Measurements from ENCODE around the gene S100B.
"Not testable (repeated sequence)": the region's sequence is repeated elsewhere in the genome, so short reads cannot be mapped to it uniquely, and the experiment has no call there.

S100B gene

GRCh38 chr21:46581780-46582307 lies 23.0 kb downstream of the S100B start:
- no peak for TF ChIP-seq YY1 (IDR thresholded peaks at IDR 0.05; ENCODE audit: insufficient read depth, insufficient read length)
- TF ChIP-seq SUZ12 (IDR thresholded peaks at IDR 0.05; ENCODE audit: extremely low read depth, insufficient read depth, insufficient read length): no peak
- TF ChIP-seq ZNF274 (IDR thresholded peaks at IDR 0.05; ENCODE audit: low read depth, low read length): no peak
- Histone ChIP-seq H3K4me1 (ENCODE audit: insufficient read depth, insufficient read length) (no peaks in the 10 kb centered on the region), H3K9me3 (ENCODE audit: insufficient read depth, low read length) (peaks cover 62% of the 10 kb centered on the region), H3K36me3 (ENCODE audit: insufficient read depth, insufficient read length, low read length) (peaks cover 12% of the 10 kb centered on the region), H3K27me3 (ENCODE audit: insufficient read depth, insufficient read length) (no peaks in the 10 kb centered on the region), H3K4me3 (ENCODE audit: insufficient read length, low read depth) (no peak overlapping the region), H3K9ac (ENCODE audit: insufficient read length, low read depth) (no peak overlapping the region)
- no peak for DNase-seq (ENCODE audit: low read depth, low spot score)

DNA sequence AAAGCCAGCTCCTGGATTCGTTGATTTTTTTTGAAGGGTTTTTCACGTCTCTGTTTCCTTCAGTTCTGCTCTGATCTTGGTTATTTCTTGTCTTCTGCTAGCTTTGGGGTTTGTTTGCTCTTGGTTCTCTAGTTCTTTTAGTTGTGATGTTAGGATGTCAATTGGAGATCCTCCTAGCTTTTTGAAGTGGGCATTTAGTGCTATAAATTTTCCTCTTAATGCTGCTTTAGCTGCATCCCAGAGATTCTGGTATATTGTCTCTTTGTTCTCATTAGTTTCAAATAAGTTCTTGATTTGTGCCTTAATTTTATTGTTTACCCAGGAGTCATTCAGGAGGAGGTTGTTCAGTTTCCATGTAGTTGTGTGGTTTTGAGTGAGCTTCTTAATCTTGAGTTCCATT lies 25.5 kb downstream of the S100B start:
- peaks cover 47% of the 10 kb centered on the region for H3K9me3 ChIP-seq (ENCODE audit: insufficient read depth, low read length)
- DNase-seq (ENCODE audit: low read depth, low spot score): not testable (repeated sequence)

DNA sequence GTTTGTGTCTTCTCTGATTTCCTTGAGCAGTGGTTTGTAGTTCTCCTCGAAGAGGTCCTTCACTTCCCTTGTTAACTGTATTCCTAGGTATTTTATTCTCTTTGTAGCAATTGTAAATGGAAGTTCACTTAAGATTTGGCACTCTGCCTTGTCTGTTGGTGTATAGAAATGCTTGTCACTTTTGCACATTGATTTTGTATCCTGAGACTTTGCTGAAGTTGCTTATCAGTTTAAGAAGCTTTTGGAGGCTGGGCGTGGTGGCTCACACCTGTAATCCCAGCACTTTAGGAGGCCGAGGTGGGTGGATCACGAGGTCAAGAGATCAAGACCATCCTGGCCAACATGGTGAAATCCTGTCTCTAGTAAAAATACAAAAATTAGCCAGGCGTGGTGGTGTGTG lies 27.1 kb downstream of the S100B start:
- not testable (repeated sequence) for H3K27me3 ChIP-seq (ENCODE audit: insufficient read depth, insufficient read length); DNase-seq (ENCODE audit: low read depth, low spot score); H3K4me3 ChIP-seq (ENCODE audit: insufficient read length, low read depth); H3K9ac ChIP-seq (ENCODE audit: insufficient read length, low read depth); H3K4me1 ChIP-seq (ENCODE audit: insufficient read depth, insufficient read length)
- Histone ChIP-seq H3K36me3 (ENCODE audit: insufficient read depth, insufficient read length, low read length) (peaks cover 14% of the 10 kb centered on the region), H3K9me3 (ENCODE audit: insufficient read depth, low read length) (peaks cover 36% of the 10 kb centered on the region)

More for the DNA sequence above, 25.5 kb downstream of the S100B start:
- not testable (repeated sequence) for H3K9ac ChIP-seq (ENCODE audit: insufficient read length, low read depth); H3K27me3 ChIP-seq (ENCODE audit: insufficient read depth, insufficient read length); H3K4me1 ChIP-seq (ENCODE audit: insufficient read depth, insufficient read length); H3K4me3 ChIP-seq (ENCODE audit: insufficient read length, low read depth)
- peaks cover 12% of the 10 kb centered on the region for H3K36me3 ChIP-seq (ENCODE audit: insufficient read depth, insufficient read length, low read length)

DNA sequence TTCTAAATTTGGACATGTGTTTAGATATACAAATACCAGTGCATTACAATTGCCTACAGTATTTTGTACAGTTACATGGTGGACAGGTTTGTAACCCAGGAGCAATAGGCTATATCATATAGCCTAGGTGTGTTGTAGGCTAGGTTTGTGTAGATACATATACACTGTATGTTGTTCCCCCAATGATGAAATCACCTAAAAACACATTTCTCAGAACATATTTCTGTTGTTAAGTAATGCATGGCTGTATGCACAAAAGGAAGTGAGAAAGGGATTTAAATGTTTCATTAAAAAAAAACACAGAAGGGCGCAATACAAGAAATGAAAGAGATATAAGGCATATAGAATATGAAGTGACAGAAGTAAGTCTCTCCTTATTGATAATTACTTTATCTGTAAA lies 32.0 kb downstream of the S100B start:
- Histone ChIP-seq H3K9ac (ENCODE audit: insufficient read length, low read depth) (no peak overlapping the region), H3K4me1 (ENCODE audit: insufficient read depth, insufficient read length) (no peaks in the 10 kb centered on the region), H3K9me3 (ENCODE audit: insufficient read depth, low read length) (peaks cover 5% of the 10 kb centered on the region), H3K27me3 (ENCODE audit: insufficient read depth, insufficient read length) (no peaks in the 10 kb centered on the region), H3K4me3 (ENCODE audit: insufficient read length, low read depth) (no peak overlapping the region), H3K36me3 (ENCODE audit: insufficient read depth, insufficient read length, low read length) (peaks cover 41% of the 10 kb centered on the region)
- TF ChIP-seq ZNF274 (IDR thresholded peaks at IDR 0.05; ENCODE audit: low read depth, low read length) (no peak), SUZ12 (IDR thresholded peaks at IDR 0.05; ENCODE audit: extremely low read depth, insufficient read depth, insufficient read length) (no peak), YY1 (IDR thresholded peaks at IDR 0.05; ENCODE audit: insufficient read depth, insufficient read length) (no peak)
- no peak for DNase-seq (ENCODE audit: low read depth, low spot score)

DNA sequence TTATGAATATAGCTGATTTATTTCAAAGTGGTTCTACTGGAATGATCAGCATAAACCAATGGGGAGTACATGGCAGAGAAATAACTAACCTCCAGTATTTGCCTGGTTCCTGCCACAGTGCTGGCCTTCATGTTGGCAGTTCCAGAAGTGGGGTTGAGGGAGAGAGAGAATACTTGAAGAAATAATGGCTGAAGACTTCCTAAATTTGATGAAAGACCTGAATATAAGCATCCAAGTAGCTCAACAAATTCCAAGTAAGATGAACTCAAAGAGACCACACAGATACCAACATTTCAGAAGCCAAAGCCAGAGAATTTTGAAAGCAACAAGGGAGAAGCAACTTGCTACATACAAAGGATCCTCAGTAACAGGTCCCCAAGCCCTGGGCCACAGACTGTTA lies 34.3 kb downstream of the S100B start:
- TF ChIP-seq ZNF274 (IDR thresholded peaks at IDR 0.05; ENCODE audit: low read depth, low read length): no peak
- TF ChIP-seq YY1 (IDR thresholded peaks at IDR 0.05; ENCODE audit: insufficient read depth, insufficient read length): no peak
- no peak for TF ChIP-seq SUZ12 (IDR thresholded peaks at IDR 0.05; ENCODE audit: extremely low read depth, insufficient read depth, insufficient read length)
- no peak for DNase-seq (ENCODE audit: low read depth, low spot score)
- Histone ChIP-seq H3K4me1 (ENCODE audit: insufficient read depth, insufficient read length) (no peaks in the 10 kb centered on the region), H3K36me3 (ENCODE audit: insufficient read depth, insufficient read length, low read length) (peaks cover 61% of the 10 kb centered on the region), H3K27me3 (ENCODE audit: insufficient read depth, insufficient read length) (no peaks in the 10 kb centered on the region), H3K4me3 (ENCODE audit: insufficient read length, low read depth) (no peak overlapping the region), H3K9me3 (ENCODE audit: insufficient read depth, low read length) (peaks cover 5% of the 10 kb centered on the region), H3K9ac (ENCODE audit: insufficient read length, low read depth) (no peak overlapping the region)

DNA sequence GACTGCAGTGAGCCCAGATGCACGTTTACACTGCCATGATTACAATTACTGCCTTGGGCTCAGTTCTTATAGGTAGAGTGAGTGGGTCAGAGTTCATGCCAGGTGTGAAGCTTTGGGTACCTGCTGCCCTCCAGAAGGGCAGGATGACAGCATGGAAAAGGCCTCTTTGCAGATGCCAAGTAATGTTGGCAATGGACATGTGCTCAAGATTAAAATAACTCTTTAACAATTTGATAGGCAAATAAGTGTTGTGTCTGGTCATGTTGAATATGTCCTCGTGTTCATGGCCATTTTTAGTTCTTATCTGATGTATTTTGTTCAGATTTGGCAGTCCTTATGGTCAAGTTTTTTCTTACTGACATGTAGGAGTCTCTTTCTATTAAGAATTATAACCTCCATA lies 34.8 kb downstream of the S100B start:
- H3K4me3 ChIP-seq (ENCODE audit: insufficient read length, low read depth): no peak overlapping the region
- H3K4me1 ChIP-seq (ENCODE audit: insufficient read depth, insufficient read length): no peaks in the 10 kb centered on the region
- H3K9ac ChIP-seq (ENCODE audit: insufficient read length, low read depth): no peak overlapping the region
- DNase-seq (ENCODE audit: low read depth, low spot score): no peak
- peaks cover 5% of the 10 kb centered on the region for H3K9me3 ChIP-seq (ENCODE audit: insufficient read depth, low read length)
- H3K36me3 ChIP-seq (ENCODE audit: insufficient read depth, insufficient read length, low read length): peaks cover 67% of the 10 kb centered on the region
- TF ChIP-seq SUZ12 (IDR thresholded peaks at IDR 0.05; ENCODE audit: extremely low read depth, insufficient read depth, insufficient read length) (no peak), YY1 (IDR thresholded peaks at IDR 0.05; ENCODE audit: insufficient read depth, insufficient read length) (no peak)
- no peaks in the 10 kb centered on the region for H3K27me3 ChIP-seq (ENCODE audit: insufficient read depth, insufficient read length)

- DNase-seq (ENCODE audit: low read depth, low spot score): no peak
- Histone ChIP-seq H3K4me1 (ENCODE audit: insufficient read depth, insufficient read length) (no peaks in the 10 kb centered on the region), H3K27me3 (ENCODE audit: insufficient read depth, insufficient read length) (no peaks in the 10 kb centered on the region), H3K4me3 (ENCODE audit: insufficient read length, low read depth) (no peak overlapping the region), H3K9me3 (ENCODE audit: insufficient read depth, low read length) (peaks cover 5% of the 10 kb centered on the region), H3K36me3 (ENCODE audit: insufficient read depth, insufficient read length, low read length) (peaks cover 77% of the 10 kb centered on the region), H3K9ac (ENCODE audit: insufficient read length, low read depth) (no peak overlapping the region)
- TF ChIP-seq ZNF274 (IDR thresholded peaks at IDR 0.05; ENCODE audit: low read depth, low read length): no peak
- TF ChIP-seq YY1 (IDR thresholded peaks at IDR 0.05; ENCODE audit: insufficient read depth, insufficient read length): no peak
- no peak for TF ChIP-seq SUZ12 (IDR thresholded peaks at IDR 0.05; ENCODE audit: extremely low read depth, insufficient read depth, insufficient read length)
Measured at GRCh38 chr21:46569081-46569480, 35.8 kb downstream of the S100B start.

- Histone ChIP-seq H3K9ac (ENCODE audit: insufficient read length, low read depth) (no peak overlapping the region), H3K4me1 (ENCODE audit: insufficient read depth, insufficient read length) (no peaks in the 10 kb centered on the region), H3K4me3 (ENCODE audit: insufficient read length, low read depth) (no peak overlapping the region), H3K27me3 (ENCODE audit: insufficient read depth, insufficient read length) (no peaks in the 10 kb centered on the region), H3K36me3 (ENCODE audit: insufficient read depth, insufficient read length, low read length) (peaks cover 82% of the 10 kb centered on the region), H3K9me3 (ENCODE audit: insufficient read depth, low read length) (peaks cover 5% of the 10 kb centered on the region)
- DNase-seq (ENCODE audit: low read depth, low spot score): no peak
- TF ChIP-seq YY1 (IDR thresholded peaks at IDR 0.05; ENCODE audit: insufficient read depth, insufficient read length): no peak
- no peak for TF ChIP-seq ZNF274 (IDR thresholded peaks at IDR 0.05; ENCODE audit: low read depth, low read length)
- no peak for TF ChIP-seq SUZ12 (IDR thresholded peaks at IDR 0.05; ENCODE audit: extremely low read depth, insufficient read depth, insufficient read length)
Measured at GRCh38 chr21:46568562-46568961, 36.3 kb downstream of the S100B start.
